ENCODE results near the gene ZNF668.

GRCh38 chr16:31106509-31107464 lies 32.7 kb upstream of the ZNF668 start:
- no peak for TF ChIP-seq YY1 (IDR thresholded peaks at IDR 0.05)
- TF ChIP-seq CTCF (IDR thresholded peaks at IDR 0.05; ENCODE audit: low read depth, low read length, missing input control) = no peak
- no peak for TF ChIP-seq RAD21 (IDR thresholded peaks at IDR 0.05)
- TF ChIP-seq REST (IDR thresholded peaks at IDR 0.05) = no peak
- TF ChIP-seq ZBTB33 (IDR thresholded peaks at IDR 0.05) = no peak
- no peak for TF ChIP-seq FOXA1 (IDR thresholded peaks at IDR 0.05)
- TF ChIP-seq SP1 (IDR thresholded peaks at IDR 0.05) = no peak

Measured in liver (tissue), 3 donors.